OCI-LY1 (cell line): ENCODE results near the gene HOXC11.

Experiments used
- H2AFZ ChIP-seq: fragments of 200-600 bp; sonication (generic), shearing (Covaris generic); 2 replicates; pipeline ENCODE4 v1.6.0; 2014; ENCODE audit warnings: antibody characterized with exemption, mild to moderate bottlenecking, low read length
- H3F3A ChIP-seq: fragments of 200-600 bp; sonication (generic), shearing (Covaris generic); 2 replicates; pipeline ENCODE4 v1.6.0; 2014; ENCODE audit warnings: mild to moderate bottlenecking, antibody characterized with exemption, low read length, moderate library complexity; ENCODE audit not compliant: insufficient read depth
- H3K27ac ChIP-seq: fragments of 200-600 bp; sonication (generic); 2 replicates; pipeline ENCODE4 v1.5.1; 2014; ENCODE audit warnings: low read length, mixed run types, mild to moderate bottlenecking, low read depth; ENCODE audit not compliant: poor library complexity, severe bottlenecking
- H3K27me3 ChIP-seq: fragments of 200-600 bp; sonication (generic); 2 replicates; pipeline ENCODE4 v1.6.0; 2014; ENCODE audit warnings: antibody characterized with exemption, mild to moderate bottlenecking, low read length, moderate library complexity; ENCODE audit not compliant: insufficient read depth
- H3K36me3 ChIP-seq: fragments of 200-600 bp; sonication (generic); 2 replicates; pipeline ENCODE4 v1.6.1; 2014; ENCODE audit warnings: mild to moderate bottlenecking, antibody characterized with exemption, low read length, moderate library complexity, mixed read lengths; ENCODE audit not compliant: insufficient read depth
- H3K4me1 ChIP-seq: fragments of 200-600 bp; sonication (generic); 2 replicates; pipeline ENCODE4 v1.5.1; 2014; ENCODE audit warnings: mild to moderate bottlenecking, low read length, moderate library complexity; ENCODE audit not compliant: insufficient read depth, severe bottlenecking
- H3K4me2 ChIP-seq: fragments of 200-600 bp; sonication (generic), shearing (Covaris generic); 2 replicates; pipeline ENCODE4 v1.6.1; 2014; ENCODE audit warnings: low read length
- H3K4me3 ChIP-seq: fragments of 200-600 bp; sonication (generic); 2 replicates; pipeline ENCODE4 v1.5.1; 2014; ENCODE audit warnings: low read length, low read depth, mild to moderate bottlenecking, mixed read lengths; ENCODE audit not compliant: poor library complexity, severe bottlenecking
- H3K79me2 ChIP-seq: fragments of 200-600 bp; shearing (Covaris generic); 2 replicates; pipeline ENCODE4 v1.6.1; 2016; ENCODE audit warnings: mixed run types, low read length, mixed read lengths; ENCODE audit not compliant: insufficient read depth
- H3K9ac ChIP-seq: fragments of 200-600 bp; sonication (generic), shearing (Covaris generic); 2 replicates; pipeline ENCODE4 v1.6.1; 2014; ENCODE audit warnings: mild to moderate bottlenecking, low read length, mixed read lengths
- H3K9me2 ChIP-seq: fragments of 200-600 bp; sonication (generic), shearing (Covaris generic); 2 replicates; pipeline ENCODE4 v1.6.1; 2014; ENCODE audit warnings: low read depth, mild to moderate bottlenecking, low read length, mixed read lengths
- H3K9me3 ChIP-seq: fragments of 200-600 bp; shearing (Covaris generic); 2 replicates; pipeline ENCODE4 v1.6.1; 2014; ENCODE audit warnings: low read length, mixed read lengths
- H4K20me1 ChIP-seq: fragments of 200-600 bp; sonication (generic), shearing (Covaris generic); 2 replicates; pipeline ENCODE4 v1.6.0; 2016; ENCODE audit warnings: mild to moderate bottlenecking, low read length; ENCODE audit not compliant: insufficient read depth
- CTCF ChIP-seq: fragments of 200-600 bp; sonication (generic), shearing (Covaris generic); IDR thresholded peaks from 2 replicates; pipeline ENCODE4 v1.5.1; 2017; ENCODE audit warnings: mild to moderate bottlenecking, antibody characterized with exemption, low read length, moderate library complexity, mixed read lengths
- EZH2 ChIP-seq: fragments of 200-600 bp; sonication (generic), shearing (Covaris generic); IDR thresholded peaks from 2 replicates; pipeline ENCODE4 v1.8.0; 2017; ENCODE audit warnings: borderline replicate concordance, mixed run types, mild to moderate bottlenecking, antibody characterized with exemption, low read length, moderate library complexity, mixed read lengths

HOXC11 gene

DNA sequence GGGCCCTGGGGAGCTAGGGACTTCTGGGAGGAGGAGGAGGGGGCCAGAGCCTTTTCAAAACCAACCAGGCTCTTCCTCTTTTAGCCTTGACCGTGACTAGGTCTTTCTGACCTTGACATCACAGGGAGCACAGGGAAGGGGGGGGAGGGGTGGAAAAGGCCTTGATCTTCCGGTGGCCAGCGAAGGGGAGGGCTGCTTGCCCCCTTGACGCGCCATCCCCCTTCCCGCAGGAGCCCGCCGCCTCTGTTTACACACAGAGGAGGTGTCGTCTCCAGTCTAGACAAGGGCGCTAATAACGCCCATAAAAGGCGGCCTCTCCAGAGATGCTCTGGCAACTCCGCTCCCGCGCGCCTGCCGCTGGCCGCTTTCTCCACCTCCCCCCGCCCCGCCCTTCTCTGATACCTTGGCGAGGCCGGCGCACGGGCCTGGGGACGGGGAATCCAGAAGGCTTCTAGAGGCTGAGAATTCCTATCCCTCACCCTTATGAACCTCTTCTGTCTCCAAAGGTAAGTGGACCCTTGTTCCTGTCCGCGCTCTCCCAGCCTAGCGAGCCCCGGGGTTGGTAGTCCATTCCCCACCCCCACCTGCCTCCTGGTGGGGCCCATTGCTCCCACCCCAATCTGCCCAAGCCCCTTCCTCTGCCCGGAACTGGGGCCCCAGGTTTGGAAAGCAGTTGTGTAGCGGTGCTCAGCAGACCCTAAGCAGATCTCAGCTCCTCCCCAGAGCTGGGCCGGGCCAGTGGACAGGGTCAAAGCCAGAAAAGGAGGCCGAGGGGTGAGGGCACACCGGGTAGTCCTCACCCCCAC is 23.1 kb upstream of the HOXC11 start:
- H3K79me2 ChIP-seq: no peaks in the 10 kb centered on the region
- H3K9me2 ChIP-seq: no peaks in the 10 kb centered on the region
- H3K27me3 ChIP-seq: no peaks in the 10 kb centered on the region
- no peak overlapping the region for H3K4me3 ChIP-seq
- no peak overlapping the region for H3K27ac ChIP-seq
- no peaks in the 10 kb centered on the region for H3F3A ChIP-seq
- H3K9ac ChIP-seq: no peak overlapping the region
- TF ChIP-seq EZH2: no peak
- no peak for TF ChIP-seq CTCF
- no peaks in the 10 kb centered on the region for H3K36me3 ChIP-seq
- H3K4me1 ChIP-seq: no peaks in the 10 kb centered on the region
- H3K4me2 ChIP-seq: no peak overlapping the region
- H4K20me1 ChIP-seq: no peaks in the 10 kb centered on the region
- H3K9me3 ChIP-seq: no peaks in the 10 kb centered on the region
- H2AFZ ChIP-seq: no peak overlapping the region

DNA sequence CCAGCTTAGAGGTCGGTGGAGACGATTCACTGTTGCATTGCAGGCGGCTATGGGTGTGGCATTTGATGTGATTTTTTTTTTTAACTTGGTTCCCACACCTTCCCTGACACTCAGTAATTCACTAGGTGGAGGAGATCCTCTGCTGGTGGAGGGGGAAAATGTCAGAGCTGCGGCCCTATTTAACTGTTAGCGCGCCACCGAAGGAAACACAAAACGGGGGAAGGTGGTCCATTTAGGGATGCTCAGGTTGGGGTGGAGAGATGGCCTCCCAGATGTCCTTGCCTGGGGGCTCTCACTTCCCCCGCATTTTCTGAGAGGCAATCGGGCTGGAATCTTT is 22.5 kb upstream of the HOXC11 start:
- Histone ChIP-seq H3K4me3 (no peak overlapping the region), H3K4me2 (no peak overlapping the region), H3K27me3 (no peaks in the 10 kb centered on the region), H4K20me1 (no peaks in the 10 kb centered on the region), H3F3A (no peaks in the 10 kb centered on the region), H3K9ac (no peak overlapping the region), H3K4me1 (no peaks in the 10 kb centered on the region), H3K9me2 (no peaks in the 10 kb centered on the region), H2AFZ (no peak overlapping the region), H3K36me3 (no peaks in the 10 kb centered on the region), H3K27ac (no peak overlapping the region), H3K79me2 (no peaks in the 10 kb centered on the region), H3K9me3 (no peaks in the 10 kb centered on the region)
- no peak for TF ChIP-seq CTCF
- TF ChIP-seq EZH2: no peak

DNA sequence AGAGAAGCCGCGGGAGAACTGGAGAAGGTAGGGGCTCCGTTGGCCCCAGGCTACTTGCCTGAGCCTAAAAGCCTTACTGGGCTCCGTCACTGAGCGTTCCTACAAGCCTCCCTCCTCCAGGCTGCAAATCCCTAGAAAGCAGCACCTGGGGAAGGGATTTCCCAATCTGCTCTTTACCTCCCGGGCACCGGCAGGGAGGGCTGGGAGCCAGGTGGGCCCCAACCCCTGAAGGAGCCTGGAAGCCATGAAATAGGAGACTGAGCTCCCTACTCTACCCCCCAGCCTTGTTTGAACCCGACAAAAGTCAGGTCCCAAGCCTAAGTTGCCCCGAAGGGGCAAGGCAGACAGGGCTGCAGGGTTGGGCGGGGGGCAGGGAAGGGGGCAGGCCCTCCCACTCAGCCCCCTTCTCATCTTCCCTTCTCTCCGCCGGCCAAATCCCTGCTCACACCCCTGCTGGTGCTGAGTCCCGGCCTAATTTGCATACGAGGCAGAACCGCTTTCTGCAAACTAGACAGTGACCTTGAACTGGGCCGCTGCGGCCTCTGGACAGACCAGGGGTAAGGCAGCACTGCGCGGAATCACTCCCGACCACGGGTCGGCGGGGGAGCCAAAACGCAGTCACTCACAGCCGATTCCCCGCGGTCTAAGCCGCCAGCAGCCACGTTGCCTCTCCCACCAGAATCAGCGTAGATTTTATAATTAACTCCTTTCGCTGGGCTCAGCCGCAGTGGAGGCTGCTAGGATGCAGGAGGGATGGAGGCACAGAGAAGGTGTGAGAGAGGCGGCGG is 21.9 kb upstream of the HOXC11 start:
- no peaks in the 10 kb centered on the region for H3K9me3 ChIP-seq
- TF ChIP-seq CTCF: no peak
- H3K4me2 ChIP-seq: no peak overlapping the region
- H3K79me2 ChIP-seq: no peaks in the 10 kb centered on the region
- H3K27me3 ChIP-seq: no peaks in the 10 kb centered on the region
- H3K9me2 ChIP-seq: no peaks in the 10 kb centered on the region
- H3K27ac ChIP-seq: no peak overlapping the region
- no peaks in the 10 kb centered on the region for H3F3A ChIP-seq
- H3K9ac ChIP-seq: no peak overlapping the region
- H4K20me1 ChIP-seq: no peaks in the 10 kb centered on the region
- no peaks in the 10 kb centered on the region for H3K36me3 ChIP-seq
- H3K4me3 ChIP-seq: no peak overlapping the region
- no peaks in the 10 kb centered on the region for H3K4me1 ChIP-seq
- no peak overlapping the region for H2AFZ ChIP-seq
